GM18861 (cell line): ENCODE measurements around the gene IGF1.
"Not testable (repeated sequence)": the region's sequence is repeated elsewhere in the genome, so short reads cannot be mapped to it uniquely, and the experiment has no call there.

Source experiments
- ATAC-seq: cut with Tn5 transposase; IDR thresholded peaks from one replicate; pipeline ENCODE4 v1.9.1; 2021; ENCODE audit not compliant: unreplicated experiment

The IGF1 gene

GRCh38 chr12:102462795-102463465 is 17.4 kb downstream of the IGF1 start:
- no peak for ATAC-seq

- no peak for ATAC-seq
These were observed 18.0 kb downstream of the IGF1 start for GRCh38 chr12:102462386-102462785.

GRCh38 chr12:102461501-102461900 is 18.9 kb downstream of the IGF1 start:
- ATAC-seq, result no peak

- ATAC-seq, result no peak
These were observed 21.0 kb downstream of the IGF1 start for GRCh38 chr12:102459314-102459713.

GRCh38 chr12:102454808-102455760 is 25.3 kb downstream of the IGF1 start:
- ATAC-seq, result no peak

- no peak for ATAC-seq
These were observed 26.0 kb downstream of the IGF1 start for GRCh38 chr12:102454330-102454729.

GRCh38 chr12:102452605-102453004 is 27.8 kb downstream of the IGF1 start:
- ATAC-seq, result no peak

GRCh38 chr12:102449018-102449417 is 31.3 kb downstream of the IGF1 start:
- ATAC-seq, result not testable (repeated sequence)

- ATAC-seq, result not testable (repeated sequence)
These were observed 32.9 kb downstream of the IGF1 start for GRCh38 chr12:102447426-102447825.

GRCh38 chr12:102444707-102445106 is 35.7 kb downstream of the IGF1 start:
- no peak for ATAC-seq

GRCh38 chr12:102444093-102444492 is 36.3 kb downstream of the IGF1 start:
- ATAC-seq, result no peak

GRCh38 chr12:102441077-102441596 is 39.2 kb downstream of the IGF1 start:
- ATAC-seq, result no peak

GRCh38 chr12:102439426-102440405 is 40.6 kb downstream of the IGF1 start:
- no peak for ATAC-seq

- ATAC-seq, result no peak
These were observed 41.5 kb downstream of the IGF1 start for GRCh38 chr12:102438827-102439210.

- no peak for ATAC-seq
These were observed 42.1 kb downstream of the IGF1 start for GRCh38 chr12:102438047-102438826.

- ATAC-seq, result no peak
These were observed 42.9 kb downstream of the IGF1 start for GRCh38 chr12:102437511-102437910.

GRCh38 chr12:102436867-102437266 is 43.5 kb downstream of the IGF1 start:
- no peak for ATAC-seq

GRCh38 chr12:102435827-102436436 is 44.4 kb downstream of the IGF1 start:
- ATAC-seq, result no peak

- no peak for ATAC-seq
These were observed 47.1 kb downstream of the IGF1 start for GRCh38 chr12:102433304-102433703.

- ATAC-seq, result no peak
These were observed 49.7 kb downstream of the IGF1 start for GRCh38 chr12:102430661-102431060.
